ENCODE measurements around the gene SLC23A2. TPM values are rescaled to one million over a fixed set of nuclear protein-coding genes. Genes with fewer than 3 reads are reported as not detected.

The SLC23A2 gene
- total RNA-seq, 1 experiment from 2014 or later = 14.6 TPM

- no peaks in the 10 kb centered on the region for H3K9me3 ChIP-seq (ENCODE audit: control insufficient read depth, insufficient read depth, low read depth, low read length)
- no peak overlapping the region for H3K27ac ChIP-seq (ENCODE audit: low read length)
- no TSS peak for BruUV-seq (replicated peaks)
- ChIA-PET CTCF (no interaction called here), POLR2A (no interaction called here)
- no peak for ATAC-seq
- TF ChIP-seq TCF7L2 (IDR thresholded peaks at IDR 0.05; ENCODE audit: low read depth, low read length) (no peak), POLR2AphosphoS5 (IDR thresholded peaks at IDR 0.05; ENCODE audit: low read depth, low read length) (no peak), CTCF (IDR thresholded peaks at IDR 0.05) (no peak), REST (IDR thresholded peaks at IDR 0.05; ENCODE audit: insufficient read depth in 1 of 2, low read depth in 2 of 2, low read length in 1 of 2) (no peak), SIN3A (IDR thresholded peaks at IDR 0.05; ENCODE audit: borderline replicate concordance, insufficient read depth, low read depth, low read length) (no peak)
- H3K4me3 ChIP-seq (ENCODE audit: low read depth in 2 of 2, low read length in 2 of 2) = no peak overlapping the region
- DNase-seq (ENCODE audit: low read depth, low spot score) = no peak
- no peaks in the 10 kb centered on the region for H3K27me3 ChIP-seq (ENCODE audit: control insufficient read depth, insufficient read depth, low read length)
- in situ Hi-C loops (cut with HindIII; ENCODE audit: low pct_unique_long_range_greater_than_20kb, low sequenced_read_pairs) = no loop called here
- intact Hi-C loops (cut with micrococcal nuclease; ENCODE audit: unreplicated experiment) = no loop called here
- peaks cover 3% of the 10 kb centered on the region; the same call in 1 of the 2 replicates for H3K36me3 ChIP-seq (ENCODE audit: control insufficient read depth, insufficient read depth, low read length)
- H3K4me1 ChIP-seq (ENCODE audit: control insufficient read depth, insufficient read depth, low read length) = no peaks in the 10 kb centered on the region
Observed at GRCh38 chr20:4881006-4881730, 120.1 kb downstream of the SLC23A2 start.

GRCh38 chr20:4880051-4880450 is 121.3 kb downstream of the SLC23A2 start:
- intact Hi-C loops (cut with micrococcal nuclease; ENCODE audit: unreplicated experiment) = no loop called here
- CTCF ChIA-PET = no interaction called here
- in situ Hi-C loops (cut with HindIII; ENCODE audit: low pct_unique_long_range_greater_than_20kb, low sequenced_read_pairs) = no loop called here

More at GRCh38 chr20:4880051-4880450, 121.3 kb downstream of the SLC23A2 start:
- H3K4me1 ChIP-seq (ENCODE audit: control insufficient read depth, insufficient read depth, low read length) = no peaks in the 10 kb centered on the region
- H3K9me3 ChIP-seq (ENCODE audit: control insufficient read depth, insufficient read depth, low read depth, low read length) = no peaks in the 10 kb centered on the region
- H3K4me3 ChIP-seq (ENCODE audit: low read depth in 2 of 2, low read length in 2 of 2) = no peak overlapping the region
- ATAC-seq (no peak), DNase-seq (ENCODE audit: low read depth, low spot score) (no peak)
- peaks cover 3% of the 10 kb centered on the region; the same call in 1 of the 2 replicates for H3K36me3 ChIP-seq (ENCODE audit: control insufficient read depth, insufficient read depth, low read length)
- H3K27me3 ChIP-seq (ENCODE audit: control insufficient read depth, insufficient read depth, low read length) = no peaks in the 10 kb centered on the region
- BruUV-seq (replicated peaks) = no TSS peak
- POLR2A ChIA-PET = no interaction called here
- TF ChIP-seq TCF7L2 (IDR thresholded peaks at IDR 0.05; ENCODE audit: low read depth, low read length) = no peak
- TF ChIP-seq SIN3A (IDR thresholded peaks at IDR 0.05; ENCODE audit: borderline replicate concordance, insufficient read depth, low read depth, low read length) = no peak
- no peak for TF ChIP-seq CTCF (IDR thresholded peaks at IDR 0.05)
- TF ChIP-seq REST (IDR thresholded peaks at IDR 0.05; ENCODE audit: insufficient read depth in 1 of 2, low read depth in 2 of 2, low read length in 1 of 2) = no peak
- TF ChIP-seq POLR2AphosphoS5 (IDR thresholded peaks at IDR 0.05; ENCODE audit: low read depth, low read length) = no peak
- H3K27ac ChIP-seq (ENCODE audit: low read length) = no peak overlapping the region

All from Panc1 (cell line).